Keratinocyte (primary cell): ENCODE results near the gene EFHD2. TPM values are rescaled to one million over a fixed set of nuclear protein-coding genes. Genes with fewer than 3 reads are reported as not detected.

Experiments used
- DNase-seq: peaks from one replicate; pipeline ENCODE4 v3.0.0-alpha.2; 2011; ENCODE audit warnings: low read depth, missing footprints, low spot score
- FAIRE-seq: peaks from 2 replicates; lab custom pipeline; 2011; peaks lifted over from hg19 to GRCh38; lab: Jason Lieb, UNC
- H2AFZ ChIP-seq: 2 replicates; pipeline ENCODE4 v1.6.0; 2012; ENCODE audit warnings: low read length, control low read depth, inconsistent platforms; ENCODE audit not compliant: control insufficient read depth
- H3K27ac ChIP-seq: 2 replicates; pipeline ENCODE4 v1.5.1; 2011; ENCODE audit warnings: low read length; ENCODE audit not compliant: control insufficient read depth, insufficient read depth
- H3K27me3 ChIP-seq: 3 replicates; pipeline ENCODE4 v1.6.0; 2011; ENCODE audit warnings: low read length; ENCODE audit not compliant: control insufficient read depth, insufficient read depth; ENCODE audit errors: extremely low read depth
- H3K36me3 ChIP-seq, 2 experiments: 2 replicates in 1 of 2; 3 replicates in 1 of 2; pipeline ENCODE4 v1.5.1; 2011; ENCODE audit warnings: low read length in 2 of 2, mild to moderate bottlenecking in 1 of 2; ENCODE audit not compliant: control insufficient read depth in 2 of 2, insufficient read depth in 2 of 2; ENCODE audit errors: extremely low read depth in 1 of 2
- H3K4me1 ChIP-seq: 3 replicates; pipeline ENCODE4 v1.5.1; 2011; ENCODE audit warnings: low read length; ENCODE audit not compliant: control insufficient read depth, insufficient read depth; ENCODE audit errors: extremely low read depth
- H3K4me2 ChIP-seq: 3 replicates; pipeline ENCODE4 v1.6.0; 2011; ENCODE audit warnings: low read depth, low read length; ENCODE audit not compliant: control insufficient read depth, insufficient read depth; ENCODE audit errors: extremely low read depth
- H3K4me3 ChIP-seq, 3 experiments: fragments of 200-600 bp in 1 of 3; sonication (generic) in 1 of 3; 2 replicates in 2 of 3; 3 replicates in 1 of 3; pipeline ENCODE4 v1.5.1; 2011 to 2016; ENCODE audit warnings: low read length in 3 of 3, mild to moderate bottlenecking in 3 of 3, control low read depth in 2 of 3, inconsistent platforms in 1 of 3, low read depth in 1 of 3, mixed read lengths in 1 of 3, mixed run types in 1 of 3, moderate library complexity in 1 of 3; ENCODE audit not compliant: control insufficient read depth in 2 of 3, insufficient read depth in 2 of 3; ENCODE audit errors: extremely low read depth in 1 of 3
- H3K79me2 ChIP-seq: 2 replicates; pipeline ENCODE4 v1.6.0; 2012; ENCODE audit warnings: low read length; ENCODE audit not compliant: control insufficient read depth, insufficient read depth
- H3K9ac ChIP-seq: 3 replicates; pipeline ENCODE4 v1.6.0; 2011; ENCODE audit warnings: low read length; ENCODE audit not compliant: control insufficient read depth, insufficient read depth; ENCODE audit errors: extremely low read depth
- H3K9me1 ChIP-seq: 3 replicates; pipeline ENCODE4 v1.6.0; 2011; ENCODE audit warnings: low read length; ENCODE audit not compliant: control insufficient read depth, insufficient read depth; ENCODE audit errors: extremely low read depth
- H3K9me3 ChIP-seq: 2 replicates; pipeline ENCODE4 v1.5.1; 2012; ENCODE audit warnings: low read depth, low read length; ENCODE audit not compliant: control insufficient read depth
- H4K20me1 ChIP-seq: 3 replicates; pipeline ENCODE4 v1.6.0; 2011; ENCODE audit warnings: low read length; ENCODE audit not compliant: control insufficient read depth, insufficient read depth; ENCODE audit errors: extremely low read depth
- CTCF ChIP-seq, 3 experiments: IDR thresholded peaks in 1 of 3; conservative IDR thresholded peaks in 1 of 3; optimal IDR thresholded peaks in 1 of 3; 2 replicates in 2 of 3; 3 replicates in 1 of 3; pipeline versions ENCODE3 to v1.5.1; 2011; ENCODE audit warnings: low read length in 3 of 3, mild to moderate bottlenecking in 3 of 3, moderate library complexity in 2 of 3, control low read depth in 1 of 3, inconsistent platforms in 1 of 3; ENCODE audit not compliant: insufficient read depth in 2 of 3; ENCODE audit errors: extremely low read depth in 1 of 3
- EZH2 ChIP-seq: IDR thresholded peaks from one replicate; pipeline ENCODE4 v1.6.1; 2012; ENCODE audit warnings: inconsistent platforms, mild to moderate bottlenecking, low read length, moderate library complexity
- dilution Hi-C: fragments of 300-500 bp; cut with MboI; formaldehyde crosslinking; loops from one replicate; pipeline ENCODE4 v1.7.0; 2020; ENCODE audit warnings: low sequenced_read_pairs; ENCODE audit not compliant: extremely low pct_ligation_motif_present
- polyA plus RNA-seq, 5 experiments: library from polyadenylated mRNA; depleted of rRNA in 3 of 5; stranded (reverse) in 3 of 5; stranded (forward) in 1 of 5; unstranded in 1 of 5; fragments of >200 nt; gene quantifications; 1 replicate in 1 of 5; 2 replicates in 3 of 5; 3 replicates in 1 of 5; pipeline versions ENCODE4 v1.2.1 to v1.2.3, GENCODE V29; 2011 to 2012; ENCODE audit warnings: missing spikeins in 2 of 5, low read depth in 1 of 5, low replicate concordance in 1 of 5

EFHD2 gene
- polyA plus RNA-seq, 1 donor (not counting 4 experiments of a cell fraction or from before 2014, with no cell fraction given) = 47.6 TPM

DNA sequence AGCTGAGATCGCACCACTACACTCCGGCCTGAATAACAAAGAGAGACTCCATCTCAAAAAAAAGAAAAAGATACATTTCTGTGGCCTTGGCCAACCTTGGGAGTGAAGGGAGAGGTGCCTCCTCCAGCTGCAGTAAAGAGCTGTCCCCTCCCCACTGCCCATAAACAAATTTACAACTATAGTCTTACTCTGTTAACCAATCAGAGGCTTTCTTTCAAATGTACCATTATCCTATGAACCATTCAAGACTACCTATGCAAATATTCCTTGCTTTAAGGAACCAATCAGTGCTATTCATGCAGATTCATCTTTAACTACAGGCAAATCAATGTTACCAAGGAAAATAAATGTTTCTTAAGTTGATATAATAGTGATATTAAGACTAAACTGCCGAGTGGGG lies 67.2 kb downstream of the EFHD2 start:
- H3K9ac ChIP-seq = no peak overlapping the region
- DNase-seq = no peak
- H3K4me1 ChIP-seq = no peaks in the 10 kb centered on the region
- dilution Hi-C loops = no loop called here
- H4K20me1 ChIP-seq = no peaks in the 10 kb centered on the region
- no peaks in the 10 kb centered on the region for H3K27me3 ChIP-seq
- FAIRE-seq = no peak
- H3K4me3 ChIP-seq = no peak overlapping the region
- H3K36me3 ChIP-seq = no peaks in the 10 kb centered on the region
- H3K9me1 ChIP-seq = no peaks in the 10 kb centered on the region
- H2AFZ ChIP-seq = no peak overlapping the region
- H3K4me2 ChIP-seq = no peak overlapping the region
- no peaks in the 10 kb centered on the region for H3K79me2 ChIP-seq
- H3K27ac ChIP-seq = no peak overlapping the region
- no peak for TF ChIP-seq CTCF (optimal IDR thresholded peaks at IDR 0.05 in 1 of 3, IDR thresholded peaks at IDR 0.05 in 1 of 3, conservative IDR thresholded peaks at IDR 0.05 in 1 of 3; ENCODE audit: extremely low read depth in 1 of 3, insufficient read depth in 2 of 3, low read length in 3 of 3)
- TF ChIP-seq EZH2 = no peak
- no peaks in the 10 kb centered on the region for H3K9me3 ChIP-seq

DNA sequence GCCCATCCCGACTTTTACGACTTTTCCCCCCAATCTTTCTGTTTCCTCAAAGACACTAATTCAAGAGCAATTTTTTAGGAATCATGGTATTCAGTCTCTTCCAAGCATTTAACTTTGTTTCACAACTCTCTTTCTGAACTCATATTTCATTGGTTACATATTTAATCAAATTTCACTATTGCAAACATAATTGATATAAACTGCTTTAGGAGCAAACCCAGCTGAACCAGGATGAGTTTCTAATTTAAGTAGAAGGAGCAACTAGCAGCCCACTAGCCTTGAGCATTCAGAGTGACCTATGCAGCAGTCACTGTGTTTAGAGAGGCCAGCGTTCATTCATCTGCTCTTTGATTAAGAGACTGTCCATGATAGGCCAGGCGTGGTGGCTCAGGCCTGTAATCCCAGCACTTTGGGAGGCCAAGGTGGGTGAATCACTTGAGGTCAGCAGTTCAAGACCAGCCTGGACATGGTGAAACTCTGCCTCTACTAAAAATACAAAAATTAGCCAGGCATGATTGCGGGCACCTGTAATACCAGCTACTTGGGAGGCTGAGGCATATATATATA lies 68.0 kb downstream of the EFHD2 start:
- Histone ChIP-seq H3K9me3 (no peaks in the 10 kb centered on the region), H3K4me3 (no peak overlapping the region), H3K36me3 (no peaks in the 10 kb centered on the region), H4K20me1 (no peaks in the 10 kb centered on the region), H3K79me2 (no peaks in the 10 kb centered on the region), H3K9me1 (no peaks in the 10 kb centered on the region), H3K9ac (no peak overlapping the region), H3K27ac (no peak overlapping the region), H2AFZ (no peak overlapping the region), H3K4me2 (no peak overlapping the region), H3K27me3 (no peaks in the 10 kb centered on the region), H3K4me1 (no peaks in the 10 kb centered on the region)
- DNase-seq = no peak
- FAIRE-seq = no peak
- TF ChIP-seq CTCF (optimal IDR thresholded peaks at IDR 0.05 in 1 of 3, IDR thresholded peaks at IDR 0.05 in 1 of 3, conservative IDR thresholded peaks at IDR 0.05 in 1 of 3; ENCODE audit: extremely low read depth in 1 of 3, insufficient read depth in 2 of 3, low read length in 3 of 3) (no peak), EZH2 (no peak)
- dilution Hi-C loops = no loop called here

Other genes with a start within 250 kb of the EFHD2 start
- gene FHAD1, start 162.7 kb upstream of the EFHD2 start, polyA plus RNA-seq = 0.09 to 0.18 TPM (median 0.12 TPM) in 3 replicates
- gene CTRC, start 28.6 kb downstream of the EFHD2 start, polyA plus RNA-seq = not detected in 3 replicates
- gene CELA2A, start 46.8 kb downstream of the EFHD2 start, polyA plus RNA-seq = not detected in 3 replicates
- gene CELA2B, start 66.2 kb downstream of the EFHD2 start, polyA plus RNA-seq = not detected in 3 replicates
- gene CASP9, start 114.3 kb downstream of the EFHD2 start, polyA plus RNA-seq = 4.4 to 5.2 TPM (median 4.8 TPM) in 3 replicates
- gene DNAJC16, start 117.0 kb downstream of the EFHD2 start, polyA plus RNA-seq = 12.8 to 15.5 TPM (median 13.7 TPM) in 3 replicates
- 0.18 to 0.46 TPM (median 0.21 TPM) in 3 replicates for gene AGMAT, start 175.2 kb downstream of the EFHD2 start, polyA plus RNA-seq
- gene DDI2, start 207.6 kb downstream of the EFHD2 start, polyA plus RNA-seq = 7.8 to 12.6 TPM (median 11.5 TPM) in 3 replicates